GM21367 (cell line): ENCODE results near the gene ZNF620.
"Not testable (repeated sequence)": the region's sequence is repeated elsewhere in the genome, so short reads cannot be mapped to it uniquely, and the experiment has no call there.

Source experiments
- ATAC-seq: cut with Tn5 transposase; IDR thresholded peaks from one replicate; pipeline ENCODE4 v1.9.1; 2021; ENCODE audit not compliant: unreplicated experiment

Gene ZNF620

GRCh38 chr3:40505599-40506462 lies at the start of gene ZNF620:
TSS of gene ZNF620 (plus strand) at chr3:40506039. CDS start at chr3:40506353, 314 bp downstream.
- peak; percentile 58 for ATAC-seq

GRCh38 chr3:40456279-40456939 lies 49.4 kb upstream of the ZNF620 start:
- ATAC-seq, result no peak

- peak; percentile 55 for ATAC-seq
Observed at GRCh38 chr3:40456940-40457823, 48.7 kb upstream of the ZNF620 start, which contains the start of gene RPL14. TSS of gene RPL14 (plus strand) at chr3:40457339. CDS start at chr3:40457472, 133 bp downstream.

GRCh38 chr3:40458473-40458872 lies 47.4 kb upstream of the ZNF620 start:
- no peak for ATAC-seq

GRCh38 chr3:40460481-40460880 lies 45.4 kb upstream of the ZNF620 start:
- ATAC-seq, result not testable (repeated sequence)

- no peak for ATAC-seq
Observed at GRCh38 chr3:40461161-40461560, 44.7 kb upstream of the ZNF620 start.

- ATAC-seq, result not testable (repeated sequence)
Observed at GRCh38 chr3:40462838-40463237, 43.0 kb upstream of the ZNF620 start.

- no peak for ATAC-seq
Observed at GRCh38 chr3:40463579-40463978, 42.3 kb upstream of the ZNF620 start.

GRCh38 chr3:40464339-40465110 lies 41.3 kb upstream of the ZNF620 start:
- no peak for ATAC-seq

- no peak for ATAC-seq
Observed at GRCh38 chr3:40465111-40465407, 40.8 kb upstream of the ZNF620 start.

- ATAC-seq, result no peak
Observed at GRCh38 chr3:40465456-40465855, 40.4 kb upstream of the ZNF620 start.

- ATAC-seq, result no peak
Observed at GRCh38 chr3:40468018-40468417, 37.8 kb upstream of the ZNF620 start.

GRCh38 chr3:40470701-40471100 lies 35.1 kb upstream of the ZNF620 start:
- no peak for ATAC-seq

GRCh38 chr3:40476478-40477470 lies 29.1 kb upstream of the ZNF620 start, which contains the start of gene ZNF619:
TSS of gene ZNF619 (plus strand) at chr3:40477122. CDS start at chr3:40477980, 858 bp downstream.
- ATAC-seq, result peak; percentile 82

- no peak for ATAC-seq
Observed at GRCh38 chr3:40477666-40478065, 28.2 kb upstream of the ZNF620 start.

GRCh38 chr3:40487172-40487571 lies 18.7 kb upstream of the ZNF620 start:
- no peak for ATAC-seq

GRCh38 chr3:40490916-40491315 lies 14.9 kb upstream of the ZNF620 start:
- no peak for ATAC-seq

GRCh38 chr3:40494698-40495097 lies 11.1 kb upstream of the ZNF620 start:
- ATAC-seq, result no peak

GRCh38 chr3:40497288-40497687 lies 8.6 kb upstream of the ZNF620 start:
- ATAC-seq, result no peak
